ENCODE data around the gene FSTL3.
"Not testable (repeated sequence)": the region's sequence is repeated elsewhere in the genome, so short reads cannot be mapped to it uniquely, and the experiment has no call there.

The FSTL3 gene

GRCh38 chr19:681029-682019, 5.1 kb downstream of the FSTL3 start:
- FAIRE-seq (no peak), DNase-seq (ENCODE audit: low spot score) (peak; percentile 77)

DNA sequence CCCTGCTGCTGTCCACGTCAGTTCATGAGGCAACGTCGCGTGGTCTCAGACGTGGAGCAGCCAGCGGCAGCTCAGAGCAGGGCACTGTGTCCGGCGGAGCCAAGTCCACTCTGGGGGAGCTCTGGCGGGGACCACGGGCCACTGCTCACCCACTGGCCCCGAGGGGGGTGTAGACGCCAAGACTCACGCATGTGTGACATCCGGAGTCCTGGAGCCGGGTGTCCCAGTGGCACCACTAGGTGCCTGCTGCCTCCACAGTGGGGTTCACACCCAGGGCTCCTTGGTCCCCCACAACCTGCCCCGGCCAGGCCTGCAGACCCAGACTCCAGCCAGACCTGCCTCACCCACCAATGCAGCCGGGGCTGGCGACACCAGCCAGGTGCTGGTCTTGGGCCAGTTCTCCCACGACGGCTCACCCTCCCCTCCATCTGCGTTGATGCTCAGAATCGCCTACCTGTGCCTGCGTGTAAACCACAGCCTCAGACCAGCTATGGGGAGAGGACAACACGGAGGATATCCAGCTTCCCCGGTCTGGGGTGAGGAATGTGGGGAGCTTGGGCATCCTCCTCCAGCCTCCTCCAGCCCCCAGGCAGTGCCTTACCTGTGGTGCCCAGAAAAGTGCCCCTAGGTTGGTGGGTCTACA, 6.6 kb downstream of the FSTL3 start:
- DNase-seq (ENCODE audit: low spot score): no peak
- FAIRE-seq: no peak

- FAIRE-seq (no peak), DNase-seq (ENCODE audit: low spot score) (no peak)
Observed at GRCh38 chr19:685454-685931, 9.3 kb downstream of the FSTL3 start.

- DNase-seq (ENCODE audit: low spot score) (no peak), FAIRE-seq (no peak)
Observed at GRCh38 chr19:686589-687297, 10.6 kb downstream of the FSTL3 start.

DNA sequence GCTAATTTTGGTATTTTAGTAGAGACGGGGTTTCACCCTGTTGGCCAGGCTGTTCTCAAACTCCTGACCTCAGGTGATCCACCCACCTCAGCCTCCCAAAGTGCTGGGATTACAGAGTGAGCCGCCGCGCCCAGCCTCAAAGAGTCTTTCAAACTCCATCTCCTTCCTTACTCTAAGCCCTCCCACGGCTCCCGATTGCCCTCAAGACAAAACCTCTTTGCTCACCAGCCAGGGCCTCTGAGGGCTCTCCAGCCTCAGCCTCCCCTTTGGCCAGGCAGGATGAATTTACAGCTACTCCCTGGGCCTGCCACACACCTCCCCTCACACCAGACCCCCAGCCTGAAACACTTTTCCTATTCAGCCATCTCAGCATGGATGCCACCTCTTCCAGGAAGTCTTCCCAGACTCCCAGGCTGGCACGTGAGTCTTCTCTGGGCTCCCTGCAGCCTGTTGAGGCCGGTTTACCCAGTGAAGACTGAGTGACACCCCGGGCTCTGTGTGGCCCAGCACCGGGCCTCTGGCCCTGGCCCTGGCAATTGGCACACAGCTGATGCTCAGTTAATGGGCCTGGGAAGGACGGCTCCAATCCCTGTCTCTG, 11.5 kb downstream of the FSTL3 start:
- FAIRE-seq (no peak), DNase-seq (ENCODE audit: low spot score) (no peak)

DNA sequence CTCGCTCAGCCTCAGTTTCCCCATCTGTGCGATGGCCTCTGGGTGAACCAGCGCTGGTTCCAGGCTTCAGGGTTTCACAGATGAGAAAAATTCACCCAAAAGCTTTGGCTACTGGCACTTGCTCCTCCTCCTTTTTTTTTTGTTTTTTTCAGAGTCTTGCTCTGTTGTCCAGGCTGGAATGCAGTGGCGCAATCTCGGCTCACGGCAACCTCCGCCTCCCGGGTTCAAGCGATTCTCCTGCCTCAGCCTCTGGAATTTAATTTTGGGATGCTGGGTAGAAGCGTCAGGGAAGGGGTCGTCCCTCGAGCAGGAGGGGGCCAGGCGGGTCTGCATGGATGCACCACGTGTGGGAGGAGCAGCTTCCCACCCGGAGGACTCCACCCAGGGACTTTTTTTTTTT, 12.0 kb downstream of the FSTL3 start:
- FAIRE-seq (no peak), DNase-seq (ENCODE audit: low spot score) (no peak)

GRCh38 chr19:688992-689391, 12.8 kb downstream of the FSTL3 start:
- FAIRE-seq (no peak), DNase-seq (ENCODE audit: low spot score) (no peak)

DNA sequence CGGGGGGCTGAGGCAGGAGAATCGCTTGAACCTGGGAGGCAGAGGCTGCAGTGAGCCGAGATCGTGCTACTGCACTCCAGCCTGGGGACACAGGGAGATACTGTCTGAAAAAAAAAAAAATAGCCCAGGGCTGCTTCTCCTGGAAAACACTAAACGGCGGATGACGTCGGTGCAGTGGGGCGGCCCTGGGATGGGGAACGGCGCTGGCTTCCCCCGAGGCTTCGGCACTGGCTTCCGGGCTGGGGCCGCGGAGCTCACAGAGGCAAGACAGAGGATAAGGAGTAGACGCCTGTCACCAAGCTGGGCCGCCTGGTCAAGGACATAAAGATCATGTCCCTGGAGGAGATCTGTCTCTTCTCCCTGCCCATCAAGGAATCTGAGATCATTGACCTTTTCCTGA, 14.0 kb downstream of the FSTL3 start:
- no peak for FAIRE-seq
- DNase-seq (ENCODE audit: low spot score): no peak

DNA sequence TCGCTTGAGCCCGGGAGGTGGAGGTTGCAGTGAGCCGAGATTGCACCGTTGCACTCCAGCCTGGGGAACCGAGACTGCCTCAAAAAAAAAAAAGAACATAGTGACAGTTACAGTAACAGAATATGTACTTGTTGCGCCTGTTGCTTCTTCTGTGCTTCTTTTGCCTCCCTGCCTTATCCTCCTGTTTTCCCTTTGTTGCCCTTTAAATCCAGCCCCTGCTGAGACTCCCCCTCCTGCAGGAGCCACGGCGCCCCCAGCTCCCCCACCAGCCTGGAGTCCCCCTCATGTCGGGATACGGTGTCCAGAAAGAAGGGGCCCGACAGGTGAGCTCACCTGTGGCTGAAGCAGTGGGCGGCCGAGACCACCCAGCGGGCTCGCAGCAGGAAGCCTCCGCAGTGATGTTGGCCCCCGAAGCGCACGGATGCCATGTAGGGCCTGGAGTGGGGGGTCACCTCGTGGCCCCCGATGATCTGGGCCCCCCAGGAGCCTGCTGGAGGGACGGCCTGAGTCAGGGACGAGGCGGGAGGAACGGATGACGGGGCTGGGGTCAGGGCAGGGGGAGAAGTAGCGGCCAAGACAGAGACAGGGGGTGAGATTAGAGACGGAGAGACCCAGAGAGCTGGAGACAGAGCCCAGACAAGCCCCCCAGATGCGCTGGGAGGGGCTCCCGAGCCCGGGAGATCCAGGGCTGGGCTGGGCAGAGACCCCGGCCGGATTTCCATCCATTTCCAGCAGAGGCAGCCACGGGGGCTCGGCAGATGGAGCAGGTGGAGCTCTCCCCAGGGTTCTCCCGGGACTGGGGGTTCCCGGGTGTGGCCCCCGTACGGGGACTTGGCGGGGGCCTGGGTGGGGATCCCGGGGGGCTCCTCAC, 18.5 kb downstream of the FSTL3 start:
- no peak for DNase-seq (ENCODE audit: low spot score)
- no peak for FAIRE-seq

GRCh38 chr19:695352-695949, 19.3 kb downstream of the FSTL3 start, which contains the start of gene PRSS57:
TSS of gene PRSS57 (minus strand) at chr19:695452. CDS start at chr19:695430, 22 bp downstream.
- DNase-seq (ENCODE audit: low spot score) (no peak), FAIRE-seq (no peak)

- not testable (repeated sequence) for DNase-seq (ENCODE audit: low spot score); FAIRE-seq
Observed at GRCh38 chr19:698529-698928, 22.3 kb downstream of the FSTL3 start.

GRCh38 chr19:699885-700284, 23.7 kb downstream of the FSTL3 start:
- FAIRE-seq; DNase-seq (ENCODE audit: low spot score): not testable (repeated sequence)

GRCh38 chr19:702847-703246, 26.7 kb downstream of the FSTL3 start:
- not testable (repeated sequence) for DNase-seq (ENCODE audit: low spot score); FAIRE-seq

GRCh38 chr19:703329-703650, 27.1 kb downstream of the FSTL3 start:
- DNase-seq (ENCODE audit: low spot score): no peak
- no peak for FAIRE-seq

DNA sequence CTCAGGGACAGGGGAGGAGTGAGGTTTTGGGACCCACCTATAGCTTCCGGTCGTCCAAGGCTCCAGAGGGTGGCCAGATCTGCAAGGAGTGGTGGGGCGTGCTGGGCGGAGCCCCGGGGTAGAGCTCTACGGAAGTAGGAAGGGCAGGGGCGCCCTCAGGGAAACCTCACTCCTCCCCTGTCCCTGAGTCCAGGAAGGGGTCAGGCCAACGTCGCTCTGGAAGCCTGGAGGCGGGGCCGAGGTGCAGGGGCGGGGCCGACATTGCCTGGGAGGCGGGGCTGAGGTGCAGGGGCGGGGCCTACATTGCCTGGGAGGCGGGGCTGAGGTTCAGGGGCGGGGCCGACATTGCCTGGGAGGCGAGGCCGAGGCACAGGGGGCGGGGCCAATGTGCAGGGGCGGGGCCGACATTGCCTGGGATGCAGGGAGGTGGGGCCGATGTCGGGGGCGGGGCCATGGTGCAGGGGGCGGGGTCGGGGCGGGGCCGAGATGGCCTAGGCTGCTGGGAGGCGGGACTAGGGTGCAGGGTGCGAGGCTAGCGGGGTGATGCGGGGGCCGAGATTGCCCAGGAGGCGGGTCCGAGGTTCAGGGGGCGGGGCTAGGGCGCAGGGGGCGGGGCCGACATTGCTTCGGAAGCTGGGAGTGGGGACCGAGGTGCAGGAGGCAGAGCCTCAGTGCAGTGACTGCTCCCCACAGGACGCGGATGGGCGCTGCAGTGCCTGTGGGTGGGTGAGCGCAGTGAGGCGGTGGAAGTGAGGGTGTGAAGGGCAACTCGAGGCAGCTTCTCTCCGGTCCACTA, 27.7 kb downstream of the FSTL3 start:
- DNase-seq (ENCODE audit: low spot score) (peak; percentile 41), FAIRE-seq (no peak)

GRCh38 chr19:704447-704741, 28.2 kb downstream of the FSTL3 start:
- DNase-seq (ENCODE audit: low spot score): no peak
- FAIRE-seq: no peak

GRCh38 chr19:708154-709143, 32.3 kb downstream of the FSTL3 start, which contains the start of gene PALM:
TSS of gene PALM (plus strand) at chr19:708935. CDS start at chr19:709147, 212 bp downstream.
- FAIRE-seq (no peak), DNase-seq (ENCODE audit: low spot score) (peak; percentile 58)

All from urothelium cell line (cell line).